OCI-LY1 (cell line): Measurements from ENCODE around the gene MPDU1.

Experiments used
- CTCF ChIP-seq: fragments of 200-600 bp; sonication (generic), shearing (Covaris generic); IDR thresholded peaks from 2 replicates; pipeline ENCODE4 v1.5.1; 2017; ENCODE audit warnings: mild to moderate bottlenecking, antibody characterized with exemption, low read length, moderate library complexity, mixed read lengths
- EZH2 ChIP-seq: fragments of 200-600 bp; sonication (generic), shearing (Covaris generic); IDR thresholded peaks from 2 replicates; pipeline ENCODE4 v1.8.0; 2017; ENCODE audit warnings: borderline replicate concordance, mixed run types, mild to moderate bottlenecking, antibody characterized with exemption, low read length, moderate library complexity, mixed read lengths

- TF ChIP-seq CTCF = peak; percentile 56
- no peak for TF ChIP-seq EZH2
These were observed 31.0 kb downstream of the MPDU1 start, which contains the start of gene FXR2 for GRCh38 chr17:7614425-7615264.
